ENCODE results near the gene BICDL2.
"Not testable (repeated sequence)": the region's sequence is repeated elsewhere in the genome, so short reads cannot be mapped to it uniquely, and the experiment has no call there.

- TF ChIP-seq CTCF, POLR2AphosphoS5, POLR2A, EP300 (IDR thresholded peaks at IDR 0.05): not testable (repeated sequence)
These were observed 16.6 kb upstream of the BICDL2 start for GRCh38 chr16:3053330-3053710.

All from suprapubic skin (tissue), 4 donors.